GM12878 (cell line): ENCODE measurements around the gene CCDC136. TPM values are rescaled to one million over a fixed set of nuclear protein-coding genes. Genes with fewer than 3 reads are reported as not detected.
A peak's percentile ranks its signal among the peaks of the same experiment; 100 is the strongest.

Experiments used
- ATAC-seq: fragments of 200-7000 bp; cut with Tn5 transposase; 3 replicates; pipeline ENCODE4 v1.9.1; 2020; ENCODE audit warnings: mild to moderate bottlenecking, moderate library complexity
- BruUV-seq: library from RNA; stranded (reverse); fragments of 400-500 nt; replicated peaks from 2 replicates; lab custom pipeline; 2021; lab: Mats Ljungman, UMichigan
- CTCF ChIA-PET: fragments of 300-600 bp; sonication (Branson Sonifier 250); formaldehyde crosslinking; extraction: SDS; loops from one replicate; lab custom pipeline; 2021; ENCODE audit warnings: inconsistent platforms; lab: Yijun Ruan, JAX
- POLR2A ChIA-PET: fragments of 350-600 bp; formaldehyde crosslinking; extraction: SDS; loops from one replicate; lab custom pipeline; 2021; ENCODE audit warnings: inconsistent platforms; lab: Charles Lee
- RAD21 ChIA-PET: fragments of 300-600 bp; sonication (Branson Sonifier 250); formaldehyde crosslinking; loops from one replicate; lab custom pipeline; 2023; ENCODE audit warnings: antibody characterized with exemption; ENCODE audit not compliant: unreplicated experiment; lab: Charles Lee
- SMC1A ChIA-PET: fragments of 300-600 bp; sonication (Branson Sonifier 250); formaldehyde crosslinking; loops from one replicate; lab custom pipeline; 2023; ENCODE audit not compliant: unreplicated experiment, uncharacterized antibody; lab: Charles Lee
- DNase-seq: peaks from one replicate; pipeline ENCODE4 v3.0.0-alpha.2; 2011; ENCODE audit warnings: low read depth, low spot score
- FAIRE-seq: peaks from 3 replicates; lab custom pipeline; 2011; peaks lifted over from hg19 to GRCh38; lab: Jason Lieb, UNC
- H2AFZ ChIP-seq: 2 replicates; pipeline ENCODE4 v1.6.0; 2011; ENCODE audit warnings: low read depth, low read length, control low read depth; ENCODE audit not compliant: control insufficient read depth
- H3K27ac ChIP-seq: 2 replicates; pipeline ENCODE4 v1.5.1; 2011; ENCODE audit warnings: control low read depth; ENCODE audit not compliant: control insufficient read depth, insufficient read depth
- H3K27me3 ChIP-seq, 2 experiments: replicated peaks in 1 of 2; 2 replicates each; pipeline versions ENCODE4 v1.6.0 to v1.6.1; 2011; ENCODE audit warnings: low read length in 1 of 2; ENCODE audit not compliant: control insufficient read depth in 2 of 2, insufficient read depth in 2 of 2
- H3K36me3 ChIP-seq, 2 experiments: 2 replicates each; pipeline ENCODE4 v1.5.1; 2011; ENCODE audit warnings: low read length in 1 of 2; ENCODE audit not compliant: control insufficient read depth in 2 of 2, insufficient read depth in 2 of 2
- H3K4me1 ChIP-seq: 2 replicates; pipeline ENCODE4 v1.6.1; 2011; ENCODE audit warnings: mild to moderate bottlenecking, low read length, moderate library complexity, mixed read lengths; ENCODE audit not compliant: control insufficient read depth, insufficient read depth
- H3K4me2 ChIP-seq: 2 replicates; pipeline ENCODE4 v1.6.0; 2011; ENCODE audit warnings: control low read depth; ENCODE audit not compliant: control insufficient read depth, insufficient read depth
- H3K4me3 ChIP-seq: fragments of 200-600 bp; sonication (generic); 2 replicates; pipeline ENCODE4 v1.5.1; 2016
- H3K79me2 ChIP-seq: 2 replicates; pipeline ENCODE4 v1.6.0; 2011; ENCODE audit warnings: low read length; ENCODE audit not compliant: control insufficient read depth, insufficient read depth
- H3K9ac ChIP-seq: 2 replicates; pipeline ENCODE4 v1.8.0; 2011; ENCODE audit warnings: low read length, control low read depth, mixed read lengths; ENCODE audit not compliant: control insufficient read depth, insufficient read depth
- H3K9me3 ChIP-seq: replicated peaks from 3 replicates; pipeline ENCODE4 v1.5.1; 2011; ENCODE audit warnings: mild to moderate bottlenecking, low read length; ENCODE audit not compliant: control insufficient read depth, insufficient read depth
- H4K20me1 ChIP-seq: 2 replicates; pipeline ENCODE4 v1.6.0; 2011; ENCODE audit not compliant: control insufficient read depth, insufficient read depth
- BCL11A ChIP-seq: IDR thresholded peaks from 2 replicates; pipeline ENCODE4 v1.6.1; 2011; ENCODE audit warnings: low read depth, low read length
- HDGF ChIP-seq: fragments of 450-650 bp; IDR thresholded peaks from 2 replicates; pipeline ENCODE4 v1.6.1; 2016; ENCODE audit warnings: antibody characterized with exemption
- IKZF1 ChIP-seq: fragments of 450-650 bp; conservative IDR thresholded peaks from 2 replicates; pipeline ENCODE4 v1.6.1; 2017; ENCODE audit warnings: antibody characterized with exemption, mild to moderate bottlenecking
- MTA3 ChIP-seq: IDR thresholded peaks from 2 replicates; pipeline ENCODE4 v1.6.1; 2012; ENCODE audit warnings: low read length, inconsistent platforms, borderline replicate concordance
- MYC ChIP-seq: IDR thresholded peaks from 2 replicates; pipeline ENCODE4 v1.6.1; 2011; ENCODE audit warnings: mild to moderate bottlenecking, low read length, moderate library complexity, inconsistent platforms; ENCODE audit not compliant: insufficient read depth, insufficient replicate concordance, insufficient read length, severe bottlenecking
- NR2C1 ChIP-seq: fragments of 450-650 bp; IDR thresholded peaks from 2 replicates; pipeline ENCODE4 v1.6.1; 2017; ENCODE audit warnings: antibody characterized with exemption, mild to moderate bottlenecking, moderate library complexity
- NRF1 ChIP-seq: conservative IDR thresholded peaks from 2 replicates; pipeline ENCODE4 v1.6.1; 2011; ENCODE audit warnings: mild to moderate bottlenecking, low read depth, low read length, improper control_type of control experiment
- PRDM15 ChIP-seq: fragments of 450-650 bp; formaldehyde crosslinking; IDR thresholded peaks from 2 replicates; pipeline ENCODE4 v1.4.0; 2020; ENCODE audit warnings: mild to moderate bottlenecking, moderate library complexity
- RB1 ChIP-seq: fragments of 450-650 bp; formaldehyde crosslinking; IDR thresholded peaks from 2 replicates; pipeline ENCODE4 v1.6.1; 2017; ENCODE audit warnings: mild to moderate bottlenecking, borderline replicate concordance
- RBBP5 ChIP-seq: fragments of 200-600 bp; sonication (generic); conservative IDR thresholded peaks from 2 replicates; pipeline ENCODE4 v1.6.1; 2016
- TBL1XR1 ChIP-seq: IDR thresholded peaks from 2 replicates; pipeline ENCODE4 v1.6.1; 2012; ENCODE audit warnings: low read depth, low read length, improper control_type of control experiment
- YY1 ChIP-seq: IDR thresholded peaks from 2 replicates; pipeline ENCODE4 v1.6.1; 2011; ENCODE audit warnings: low read depth, mild to moderate bottlenecking, low read length
- ZNF687 ChIP-seq: fragments of 450-650 bp; IDR thresholded peaks from 2 replicates; pipeline ENCODE4 v1.6.1; 2017; ENCODE audit warnings: mild to moderate bottlenecking, moderate library complexity
- WGBS: methylation state at CpG from one replicate; pipeline ENCODE4 v1.1.6; 2016; ENCODE audit warnings: low lambda C conversion rate; ENCODE audit not compliant: insufficient replicate concordance, insufficient coverage; ENCODE audit errors: missing lambda C conversion rate; 5-methylcytosine and 5-hydroxymethylcytosine counted together
- in situ Hi-C: fragments of 300-500 bp; cut with MboI; formaldehyde crosslinking; loops from 9 replicates; pipeline ENCODE4 v1.14.3; 2018; ENCODE audit warnings: mixed read lengths
- intact Hi-C: fragments of 100-400 bp; cut with micrococcal nuclease; formaldehyde crosslinking; loops from one replicate; pipeline ENCODE4 v1.14.2; 2022; ENCODE audit not compliant: unreplicated experiment
- polyA plus RNA-seq, 11 experiments: library from polyadenylated mRNA; depleted of rRNA in 4 of 11; unstranded in 6 of 11; stranded (reverse) in 5 of 11; fragments of >200 nt; fragmentation: Nextera tagmentation in 4 of 11; fragmentation: Illumina TruSeq in 1 of 11; extraction: Ambion mirVana in 4 of 11; extraction: Trizol in 1 of 11; gene quantifications; 1 replicate in 1 of 11; 2 replicates in 10 of 11; pipeline versions ENCODE4 v1.2.1 to v1.2.3, GENCODE V29; 2011 to 2016; ENCODE audit warnings: inconsistent platforms in 2 of 11, missing spikeins in 2 of 11, low read depth in 1 of 11
- total RNA-seq, 4 experiments: library from RNA; depleted of rRNA in 3 of 4; stranded (reverse); fragments of >200 nt in 3 of 4; fragmentation: Illumina TruSeq in 1 of 4; extraction: Trizol in 1 of 4; gene quantifications; 2 replicates each; pipeline versions ENCODE4 v1.2.1 to v1.2.3, GENCODE V29; 2013 to 2021
- TF ChIP-seq, protein P1 (sequence below): IDR thresholded peaks from 2 replicates; pipeline ENCODE4 v1.6.1; 2012; ENCODE audit warnings: low read depth, low read length, improper control_type of control experiment

The CCDC136 gene
- total and polyA plus RNA-seq, 10 of the 15 experiments (the other 5 are each of a cell fraction or from before 2014, with no cell fraction given), result 0.32 to 4.8 (median 1.5) TPM

- TF ChIP-seq ZNF687 (no peak), MYC (no peak), NRF1 (no peak), BCL11A (no peak), MTA3 (no peak)
Measured at GRCh38 chr7:128743112-128743772, 48.5 kb upstream of the CCDC136 start (continued).

DNA sequence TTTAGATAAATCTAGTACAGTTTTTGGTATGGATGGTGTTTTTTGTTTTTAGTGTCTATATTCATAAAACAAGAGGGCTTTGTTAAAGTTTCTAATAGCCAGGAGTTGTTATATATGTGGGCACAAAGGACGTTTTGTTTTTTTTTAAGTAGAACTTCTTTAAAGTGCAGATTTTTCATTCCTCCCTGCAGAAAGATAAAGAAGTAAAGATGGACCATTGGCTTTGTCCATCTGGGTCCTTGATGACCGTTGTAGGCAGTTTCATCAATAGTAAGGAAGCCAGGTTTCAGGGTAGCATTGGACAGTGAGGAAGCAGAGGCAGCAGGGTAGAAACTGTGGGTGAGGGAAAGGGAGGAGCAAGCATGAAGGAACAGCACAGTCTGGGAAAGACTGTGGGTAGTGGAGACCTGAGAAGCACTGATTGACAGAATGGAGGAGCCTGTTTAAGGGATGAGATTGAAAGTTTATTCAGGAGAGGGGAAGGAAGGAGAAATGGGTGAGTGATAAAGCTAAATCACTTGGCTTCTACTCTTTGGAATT lies 47.3 kb upstream of the CCDC136 start:
- in situ Hi-C loops (no loop called here), intact Hi-C loops (no loop called here)
- CTCF ChIA-PET, result interaction anchor here (0.5 to 0.6 kb wide), 2 partner anchors 269 to 354 kb away, joined by 3 to 4 read pairs; no protein-coding TSS in a partner anchor
- SMC1A ChIA-PET, result no interaction called here
- Histone ChIP-seq H2AFZ (no peak overlapping the region), H3K4me1 (peaks cover 5% of the 10 kb centered on the region; the same call in 1 of the 2 replicates), H4K20me1 (peaks cover 2% of the 10 kb centered on the region; the same call in 1 of the 2 replicates), H3K4me2 (no peak overlapping the region; the same call in 1 of the 2 replicates), H3K9me3 (no peaks in the 10 kb centered on the region), H3K9ac (no peak overlapping the region), H3K27me3 (no peaks in the 10 kb centered on the region), H3K36me3 (peaks cover 0 to 4% of the 10 kb centered on the region in 2 experiments; a peak in 2 of 4 replicates), H3K4me3 (no peak overlapping the region), H3K79me2 (peaks cover 88% of the 10 kb centered on the region), H3K27ac (no peak overlapping the region)
- 44% methylated on average over 2 of the region's 2 CpGs for WGBS
- no TSS peak for BruUV-seq
- no peak for DNase-seq
- ATAC-seq, result peak; percentile 13; the same call in 1 of the 3 replicates
- POLR2A ChIA-PET, result no interaction called here
- RAD21 ChIA-PET, result no interaction called here
- TF ChIP-seq IKZF1 (no peak), RBBP5 (no peak), NR2C1 (no peak), RB1 (no peak), TBL1XR1 (no peak), BCL11A (no peak), PRDM15 (no peak), YY1 (no peak), HDGF (no peak)
- TF ChIP-seq, protein P1, sequence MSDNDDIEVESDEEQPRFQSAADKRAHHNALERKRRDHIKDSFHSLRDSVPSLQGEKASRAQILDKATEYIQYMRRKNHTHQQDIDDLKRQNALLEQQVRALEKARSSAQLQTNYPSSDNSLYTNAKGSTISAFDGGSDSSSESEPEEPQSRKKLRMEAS, result no peak
- peak; percentile 18 for FAIRE-seq
